ENCODE results near the gene SMC6.
A peak's percentile ranks its signal among the peaks of the same experiment; 100 is the strongest.

The SMC6 gene

DNA sequence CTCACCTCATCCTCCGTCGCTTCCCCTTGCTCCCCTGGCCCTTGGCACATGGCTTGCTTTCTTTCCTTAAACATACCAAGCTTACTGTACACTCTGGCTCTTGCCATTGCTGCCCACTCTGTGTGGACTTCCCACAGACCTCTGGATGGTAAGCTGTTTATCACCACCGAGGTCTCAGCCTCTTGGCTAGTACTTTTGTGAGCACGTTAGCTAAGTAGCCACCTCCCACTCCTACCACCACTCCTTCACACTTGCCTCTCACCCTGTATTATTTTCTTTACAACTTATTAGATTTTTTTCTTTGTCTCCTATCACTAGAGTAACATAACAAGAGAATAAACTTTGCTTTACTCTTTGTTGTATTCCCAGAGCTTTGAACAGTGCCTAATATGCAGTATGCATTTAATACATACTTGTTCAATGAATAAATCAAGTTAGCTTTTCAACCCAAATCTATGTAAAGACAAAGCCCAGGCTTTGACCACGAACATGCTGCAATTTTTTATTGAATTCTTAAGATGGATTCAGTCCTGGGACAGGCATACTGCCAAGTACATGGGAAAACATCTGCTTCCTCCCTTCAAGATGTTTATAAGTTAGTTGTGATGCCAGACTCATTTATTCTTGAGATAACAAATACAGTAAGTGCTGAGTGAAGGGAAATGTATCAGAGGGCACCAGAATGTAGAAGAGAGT is 37.7 kb upstream of the SMC6 start:
- no peaks in the 10 kb centered on the region for H3K36me3 ChIP-seq (ENCODE audit: control insufficient read depth, insufficient read depth, low read length, severe bottlenecking)
- DNase-seq (ENCODE audit: low read depth), result peak; percentile 88

DNA sequence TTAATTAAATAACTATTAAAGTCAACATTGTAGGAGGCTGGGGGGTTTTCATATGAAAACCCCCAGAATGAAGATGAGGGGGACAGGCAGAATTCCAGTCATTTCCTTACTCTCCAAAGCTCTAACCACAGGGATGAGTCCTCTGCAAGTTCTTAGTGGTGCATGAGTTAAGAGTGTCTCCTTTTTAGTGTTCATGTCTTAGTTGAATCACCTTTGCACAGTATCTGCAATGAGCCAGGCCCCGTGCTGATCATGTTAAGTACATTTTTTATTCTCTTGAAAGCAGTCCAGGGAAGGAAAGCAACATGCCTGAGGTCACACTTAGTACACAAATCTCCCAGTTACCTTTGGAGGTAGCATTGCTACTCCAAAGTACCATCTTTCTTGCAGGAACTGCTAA is 36.9 kb upstream of the SMC6 start:
- Histone ChIP-seq H3K27me3 (replicated peaks; ENCODE audit: control insufficient read depth, insufficient read depth, low read length) (no peaks in the 10 kb centered on the region), H3K36me3 (ENCODE audit: control insufficient read depth, insufficient read depth, low read length, severe bottlenecking) (no peaks in the 10 kb centered on the region), H3K4me1 (ENCODE audit: control insufficient read depth, insufficient read depth, low read length) (no peaks in the 10 kb centered on the region), H3K9ac (ENCODE audit: low read length) (no peak overlapping the region), H3K4me3 (ENCODE audit: low read length) (no peak overlapping the region), H3K9me3 (ENCODE audit: control insufficient read depth, low read length) (no peaks in the 10 kb centered on the region)
- DNase-seq (ENCODE audit: low read depth), result no peak

More for the DNA sequence above, 37.7 kb upstream of the SMC6 start:
- no peak overlapping the region for H3K9ac ChIP-seq (ENCODE audit: low read length)
- H3K4me3 ChIP-seq (ENCODE audit: low read length), result no peak overlapping the region
- no peaks in the 10 kb centered on the region for H3K9me3 ChIP-seq (ENCODE audit: control insufficient read depth, low read length)
- no peaks in the 10 kb centered on the region for H3K27me3 ChIP-seq (replicated peaks; ENCODE audit: control insufficient read depth, insufficient read depth, low read length)
- no peaks in the 10 kb centered on the region for H3K4me1 ChIP-seq (ENCODE audit: control insufficient read depth, insufficient read depth, low read length)

DNA sequence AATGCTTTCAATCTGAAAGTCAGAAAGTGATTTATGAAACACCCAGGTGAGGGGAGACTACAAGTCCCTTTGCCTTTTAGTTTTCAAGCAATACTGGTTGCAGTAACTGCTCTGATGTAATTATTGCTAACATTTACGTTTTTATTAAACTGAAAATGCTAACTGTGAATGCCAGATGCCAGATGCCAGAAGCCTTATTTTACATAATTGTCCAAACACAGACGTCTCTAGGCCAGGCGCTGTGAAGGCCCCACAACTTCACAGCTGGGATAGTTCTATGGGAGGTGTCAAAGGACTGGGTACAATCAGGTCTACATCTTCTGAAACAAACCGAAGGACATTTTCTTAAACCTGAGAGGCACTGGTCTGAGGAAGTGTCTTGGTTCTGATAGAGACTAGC is 35.2 kb upstream of the SMC6 start:
- no peaks in the 10 kb centered on the region for H3K9me3 ChIP-seq (ENCODE audit: control insufficient read depth, low read length)
- H3K9ac ChIP-seq (ENCODE audit: low read length), result no peak overlapping the region
- no peaks in the 10 kb centered on the region for H3K27me3 ChIP-seq (replicated peaks; ENCODE audit: control insufficient read depth, insufficient read depth, low read length)
- no peak overlapping the region for H3K4me3 ChIP-seq (ENCODE audit: low read length)
- no peaks in the 10 kb centered on the region for H3K36me3 ChIP-seq (ENCODE audit: control insufficient read depth, insufficient read depth, low read length, severe bottlenecking)
- DNase-seq (ENCODE audit: low read depth), result no peak
- no peaks in the 10 kb centered on the region for H3K4me1 ChIP-seq (ENCODE audit: control insufficient read depth, insufficient read depth, low read length)

DNA sequence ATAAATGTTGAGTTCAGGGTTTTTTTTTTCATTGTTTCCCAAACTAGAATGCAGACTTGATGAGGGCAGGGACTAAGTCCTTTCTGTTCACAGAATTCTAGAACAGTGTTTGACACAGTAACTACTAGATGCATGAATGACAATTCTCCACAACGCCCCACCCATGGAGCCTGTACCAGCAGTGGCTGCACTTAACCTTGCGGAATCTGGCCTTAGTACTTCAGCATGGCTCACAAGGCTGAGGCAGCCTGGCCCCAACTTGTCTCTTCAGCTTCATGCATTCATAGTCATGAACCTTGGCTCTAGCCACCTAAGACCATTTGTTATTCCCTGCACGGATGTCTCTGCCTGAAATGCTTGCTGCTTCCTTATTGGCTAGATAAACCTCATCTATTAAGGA is 33.1 kb upstream of the SMC6 start:
- Histone ChIP-seq H3K27me3 (replicated peaks; ENCODE audit: control insufficient read depth, insufficient read depth, low read length) (no peaks in the 10 kb centered on the region), H3K36me3 (ENCODE audit: control insufficient read depth, insufficient read depth, low read length, severe bottlenecking) (peaks cover 2% of the 10 kb centered on the region), H3K9me3 (ENCODE audit: control insufficient read depth, low read length) (no peaks in the 10 kb centered on the region), H3K4me1 (ENCODE audit: control insufficient read depth, insufficient read depth, low read length) (no peaks in the 10 kb centered on the region), H3K4me3 (ENCODE audit: low read length) (no peak overlapping the region), H3K9ac (ENCODE audit: low read length) (no peak overlapping the region)
- no peak for DNase-seq (ENCODE audit: low read depth)

DNA sequence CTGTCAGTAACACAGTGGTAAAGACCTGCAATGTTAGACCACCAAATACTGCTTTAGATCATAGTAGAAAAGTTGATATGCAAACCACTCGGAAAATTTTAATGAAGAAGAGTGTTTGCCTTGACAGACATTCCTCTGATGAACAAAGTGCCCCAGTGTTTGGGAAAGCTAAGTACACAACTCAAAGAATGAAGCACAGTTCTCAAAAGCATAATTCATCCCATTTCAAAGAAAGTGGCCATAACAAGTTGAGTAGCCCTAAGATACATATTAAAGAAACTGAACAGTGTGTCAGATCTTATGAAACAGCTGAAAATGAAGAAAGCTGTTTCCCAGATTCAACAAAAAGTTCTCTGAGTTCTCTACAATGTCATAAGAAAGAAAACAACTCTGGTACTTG is 27.9 kb upstream of the SMC6 start:
- H3K9ac ChIP-seq (ENCODE audit: low read length), result no peak overlapping the region
- no peak for DNase-seq (ENCODE audit: low read depth)
- H3K9me3 ChIP-seq (ENCODE audit: control insufficient read depth, low read length), result no peaks in the 10 kb centered on the region
- H3K4me1 ChIP-seq (ENCODE audit: control insufficient read depth, insufficient read depth, low read length), result no peaks in the 10 kb centered on the region
- H3K36me3 ChIP-seq (ENCODE audit: control insufficient read depth, insufficient read depth, low read length, severe bottlenecking), result peaks cover 31% of the 10 kb centered on the region
- no peaks in the 10 kb centered on the region for H3K27me3 ChIP-seq (replicated peaks; ENCODE audit: control insufficient read depth, insufficient read depth, low read length)
- no peak overlapping the region for H3K4me3 ChIP-seq (ENCODE audit: low read length)

DNA sequence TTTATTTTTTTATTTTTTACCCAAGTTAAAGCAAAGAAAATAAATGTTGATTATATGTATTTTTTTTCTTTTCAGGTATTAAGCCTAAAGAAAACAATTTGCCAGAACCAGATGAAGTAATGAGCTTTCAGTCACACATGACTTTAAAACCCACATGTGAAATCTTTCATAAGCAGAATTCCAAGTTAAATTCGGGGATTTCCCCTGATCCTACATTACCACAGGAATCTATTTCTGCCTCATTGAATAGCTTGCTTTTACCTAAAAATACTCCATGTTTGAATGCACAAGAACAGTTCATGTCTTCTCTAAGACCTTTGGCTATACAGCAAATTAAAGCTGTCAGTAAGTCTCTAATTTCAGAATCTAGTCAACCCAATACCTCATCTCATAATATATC is 26.9 kb upstream of the SMC6 start:
- no peaks in the 10 kb centered on the region for H3K9me3 ChIP-seq (ENCODE audit: control insufficient read depth, low read length)
- H3K4me1 ChIP-seq (ENCODE audit: control insufficient read depth, insufficient read depth, low read length), result no peaks in the 10 kb centered on the region
- H3K9ac ChIP-seq (ENCODE audit: low read length), result no peak overlapping the region
- no peaks in the 10 kb centered on the region for H3K27me3 ChIP-seq (replicated peaks; ENCODE audit: control insufficient read depth, insufficient read depth, low read length)
- H3K4me3 ChIP-seq (ENCODE audit: low read length), result no peak overlapping the region
- peaks cover 31% of the 10 kb centered on the region for H3K36me3 ChIP-seq (ENCODE audit: control insufficient read depth, insufficient read depth, low read length, severe bottlenecking)
- DNase-seq (ENCODE audit: low read depth), result peak; percentile 75

DNA sequence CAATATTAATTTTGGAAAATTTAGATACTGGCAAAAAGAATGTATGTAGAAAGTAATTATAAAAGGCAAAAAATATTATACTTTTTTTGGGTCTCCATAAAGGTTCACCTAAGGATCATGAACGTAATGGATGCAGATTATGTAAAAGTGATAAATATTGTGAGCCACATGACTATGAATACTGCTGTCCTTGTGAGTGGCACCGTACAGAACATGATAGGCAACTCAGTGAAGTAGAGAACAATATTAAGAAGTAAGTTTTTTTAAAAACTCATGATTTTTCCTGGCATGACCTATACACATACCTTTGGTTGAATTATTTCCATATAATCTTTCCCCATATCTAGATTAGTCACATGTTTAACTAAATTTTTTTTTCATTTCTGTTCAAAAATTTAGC is 18.9 kb upstream of the SMC6 start:
- no peak overlapping the region for H3K4me3 ChIP-seq (ENCODE audit: low read length)
- H3K36me3 ChIP-seq (ENCODE audit: control insufficient read depth, insufficient read depth, low read length, severe bottlenecking), result peaks cover 40% of the 10 kb centered on the region
- DNase-seq (ENCODE audit: low read depth), result no peak
- no peaks in the 10 kb centered on the region for H3K27me3 ChIP-seq (replicated peaks; ENCODE audit: control insufficient read depth, insufficient read depth, low read length)
- H3K9me3 ChIP-seq (ENCODE audit: control insufficient read depth, low read length), result no peaks in the 10 kb centered on the region
- H3K4me1 ChIP-seq (ENCODE audit: control insufficient read depth, insufficient read depth, low read length), result no peaks in the 10 kb centered on the region
- H3K9ac ChIP-seq (ENCODE audit: low read length), result no peak overlapping the region

DNA sequence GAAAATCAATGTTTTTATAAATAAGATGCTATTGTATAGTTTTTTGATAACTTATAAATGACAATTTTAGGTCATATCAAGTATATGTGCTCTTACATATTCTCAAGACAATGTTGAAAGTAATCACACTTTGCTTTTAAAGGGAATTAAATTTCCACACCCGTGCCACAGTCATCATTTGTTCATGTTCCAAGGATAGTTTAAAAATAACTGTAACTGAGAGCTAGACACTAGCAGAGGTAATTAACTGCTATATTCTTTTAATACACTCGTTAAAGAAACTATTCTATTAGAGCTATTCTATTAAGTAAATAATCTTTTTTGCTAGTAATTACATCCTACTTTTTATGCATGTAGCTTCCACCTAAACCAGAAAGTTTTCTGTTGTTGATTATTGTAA is 18.3 kb upstream of the SMC6 start:
- no peaks in the 10 kb centered on the region for H3K9me3 ChIP-seq (ENCODE audit: control insufficient read depth, low read length)
- DNase-seq (ENCODE audit: low read depth), result no peak
- H3K4me3 ChIP-seq (ENCODE audit: low read length), result no peak overlapping the region
- H3K9ac ChIP-seq (ENCODE audit: low read length), result no peak overlapping the region
- no peaks in the 10 kb centered on the region for H3K27me3 ChIP-seq (replicated peaks; ENCODE audit: control insufficient read depth, insufficient read depth, low read length)
- peaks cover 39% of the 10 kb centered on the region for H3K36me3 ChIP-seq (ENCODE audit: control insufficient read depth, insufficient read depth, low read length, severe bottlenecking)
- no peaks in the 10 kb centered on the region for H3K4me1 ChIP-seq (ENCODE audit: control insufficient read depth, insufficient read depth, low read length)

DNA sequence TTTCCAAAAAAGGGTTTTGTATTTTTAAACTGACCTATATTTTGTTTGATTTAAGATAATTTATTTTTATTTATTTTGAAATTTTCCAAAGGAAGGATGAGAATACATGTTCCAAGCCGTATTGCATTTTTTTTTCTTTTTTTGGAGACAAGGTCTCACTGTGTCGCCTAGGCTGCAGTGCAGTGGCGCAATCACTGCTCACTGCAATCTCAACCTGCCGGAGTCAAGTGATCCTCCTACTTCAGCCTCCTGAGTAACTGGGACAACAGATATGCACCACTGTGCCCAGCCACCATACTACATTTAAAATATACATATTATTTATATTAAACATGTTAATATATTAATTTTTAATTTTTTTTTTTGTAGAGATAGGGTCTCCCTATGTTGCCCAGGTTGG is 15.3 kb upstream of the SMC6 start:
- H3K9me3 ChIP-seq (ENCODE audit: control insufficient read depth, low read length), result no peaks in the 10 kb centered on the region
- H3K4me1 ChIP-seq (ENCODE audit: control insufficient read depth, insufficient read depth, low read length), result peaks cover 4% of the 10 kb centered on the region
- H3K9ac ChIP-seq (ENCODE audit: low read length), result no peak overlapping the region
- no peak for DNase-seq (ENCODE audit: low read depth)
- H3K27me3 ChIP-seq (replicated peaks; ENCODE audit: control insufficient read depth, insufficient read depth, low read length), result no peaks in the 10 kb centered on the region
- H3K36me3 ChIP-seq (ENCODE audit: control insufficient read depth, insufficient read depth, low read length, severe bottlenecking), result peaks cover 40% of the 10 kb centered on the region
- no peak overlapping the region for H3K4me3 ChIP-seq (ENCODE audit: low read length)

DNA sequence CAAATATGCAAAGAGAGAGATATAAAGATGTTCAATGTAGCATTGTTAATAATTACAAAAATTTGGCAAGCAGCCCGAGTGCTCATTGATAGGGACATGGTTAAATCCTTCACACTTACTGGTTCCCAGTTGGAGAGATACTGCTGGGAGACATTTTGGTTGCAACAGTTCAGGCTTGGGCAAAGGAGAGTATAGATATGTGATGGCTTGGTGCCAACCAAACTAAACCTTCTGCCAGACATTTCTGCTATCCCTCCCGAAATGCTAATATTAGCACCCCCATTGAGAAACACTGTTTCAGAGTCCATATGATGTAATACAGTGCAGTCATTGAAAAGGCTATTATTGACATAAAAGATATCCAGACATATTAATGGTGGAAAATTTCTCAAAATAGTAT is 11.8 kb upstream of the SMC6 start:
- no peak overlapping the region for H3K9ac ChIP-seq (ENCODE audit: low read length)
- peaks cover 24% of the 10 kb centered on the region for H3K36me3 ChIP-seq (ENCODE audit: control insufficient read depth, insufficient read depth, low read length, severe bottlenecking)
- no peak overlapping the region for H3K4me3 ChIP-seq (ENCODE audit: low read length)
- DNase-seq (ENCODE audit: low read depth), result no peak
- peaks cover 7% of the 10 kb centered on the region for H3K4me1 ChIP-seq (ENCODE audit: control insufficient read depth, insufficient read depth, low read length)
- no peaks in the 10 kb centered on the region for H3K27me3 ChIP-seq (replicated peaks; ENCODE audit: control insufficient read depth, insufficient read depth, low read length)
- H3K9me3 ChIP-seq (ENCODE audit: control insufficient read depth, low read length), result no peaks in the 10 kb centered on the region

DNA sequence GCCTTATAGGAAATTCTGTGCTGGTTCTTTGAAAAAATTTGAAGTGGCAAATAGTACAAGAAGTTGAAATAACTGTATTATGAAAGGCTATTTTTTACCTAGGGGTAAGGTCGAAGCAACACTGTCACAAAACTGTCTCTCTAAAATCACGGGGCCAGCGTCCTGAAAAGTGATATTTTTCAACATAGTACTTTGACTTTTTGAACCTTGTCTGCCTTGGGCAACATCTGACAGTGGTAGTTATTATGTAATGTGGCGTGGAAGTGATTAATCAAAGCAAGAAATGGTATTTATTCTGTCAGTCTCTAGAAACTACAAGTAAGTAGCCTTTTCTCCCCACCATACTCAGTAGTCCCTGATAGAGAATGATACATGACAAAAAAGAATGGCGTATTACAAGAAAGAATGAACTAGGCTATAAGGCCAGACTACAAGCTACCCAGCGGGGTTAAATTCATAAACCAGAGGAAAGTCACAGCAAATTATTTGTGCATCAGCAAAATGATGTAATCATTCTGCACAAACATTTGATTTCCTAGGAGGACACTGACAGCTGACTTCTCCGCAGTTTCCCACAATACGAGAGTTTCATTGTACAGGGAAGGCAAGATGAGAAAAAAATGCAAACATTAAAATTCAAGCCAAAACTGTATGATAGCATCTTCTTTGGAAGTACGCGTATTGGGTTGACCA is 10.2 kb upstream of the SMC6 start:
- H3K9ac ChIP-seq (ENCODE audit: low read length), result no peak overlapping the region
- H3K36me3 ChIP-seq (ENCODE audit: control insufficient read depth, insufficient read depth, low read length, severe bottlenecking), result peaks cover 22% of the 10 kb centered on the region
- H3K4me3 ChIP-seq (ENCODE audit: low read length), result no peak overlapping the region
- peaks cover 16% of the 10 kb centered on the region for H3K4me1 ChIP-seq (ENCODE audit: control insufficient read depth, insufficient read depth, low read length)
- H3K9me3 ChIP-seq (ENCODE audit: control insufficient read depth, low read length), result no peaks in the 10 kb centered on the region
- H3K27me3 ChIP-seq (replicated peaks; ENCODE audit: control insufficient read depth, insufficient read depth, low read length), result no peaks in the 10 kb centered on the region
- no peak for DNase-seq (ENCODE audit: low read depth)

DNA sequence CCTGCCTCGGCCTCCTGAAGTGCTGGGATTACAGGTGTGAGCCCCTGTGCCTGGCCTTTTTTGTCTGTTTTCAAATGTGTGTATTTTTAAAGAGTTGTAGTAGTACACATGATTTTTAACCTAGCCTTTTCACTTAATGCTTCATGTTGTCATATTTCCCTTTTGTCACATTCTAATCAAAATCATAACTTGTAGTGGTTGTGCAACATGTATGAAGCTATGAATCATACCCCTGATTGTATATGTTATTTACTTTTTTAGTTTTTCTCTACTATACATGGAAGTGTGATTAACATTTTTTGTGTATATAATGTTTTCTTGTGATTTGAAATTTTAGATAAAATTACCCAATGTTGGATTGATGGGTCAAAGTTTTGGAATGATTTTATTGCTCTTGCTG is 8.8 kb upstream of the SMC6 start:
- no peak for DNase-seq (ENCODE audit: low read depth)
- Histone ChIP-seq H3K4me1 (ENCODE audit: control insufficient read depth, insufficient read depth, low read length) (peaks cover 24% of the 10 kb centered on the region), H3K36me3 (ENCODE audit: control insufficient read depth, insufficient read depth, low read length, severe bottlenecking) (peaks cover 13% of the 10 kb centered on the region), H3K4me3 (ENCODE audit: low read length) (no peak overlapping the region), H3K27me3 (replicated peaks; ENCODE audit: control insufficient read depth, insufficient read depth, low read length) (no peaks in the 10 kb centered on the region), H3K9me3 (ENCODE audit: control insufficient read depth, low read length) (no peaks in the 10 kb centered on the region), H3K9ac (ENCODE audit: low read length) (no peak overlapping the region)

Measured in adipocyte (in vitro differentiated cells).